ENCODE measurements around the gene PDE4D. TPM values are rescaled to one million over a fixed set of nuclear protein-coding genes. Genes with fewer than 3 reads are reported as not detected.

Gene PDE4D
- total RNA-seq, 1 donor from 2014 or later = 50.0 TPM

- peak overlapping the region; percentile 14 for H3K27ac Mint-ChIP-seq
- peaks cover 18% of the 10 kb centered on the region for H3K36me3 Mint-ChIP-seq
- peak overlapping the region; percentile 10 for H3K4me3 Mint-ChIP-seq
- peaks cover 10% of the 10 kb centered on the region for H3K9me3 Mint-ChIP-seq
- no peaks in the 10 kb centered on the region for H3K27me3 Mint-ChIP-seq
- no peak for DNase-seq (ENCODE audit: extremely low spot score, unreplicated experiment)
- peaks cover 32% of the 10 kb centered on the region for H3K4me1 Mint-ChIP-seq (ENCODE audit: unreplicated experiment)
- no peak for TF ChIP-seq CTCF (conservative IDR thresholded peaks at IDR 0.05)
Measured at GRCh38 chr5:59097712-59098111, 795.8 kb downstream of the PDE4D start.

GRCh38 chr5:59097116-59097515 is 796.4 kb downstream of the PDE4D start:
- Mint-ChIP-seq H3K4me3 (peak overlapping the region; percentile 23), H3K9me3 (peaks cover 10% of the 10 kb centered on the region), H3K27ac (peak overlapping the region; percentile 14), H3K4me1 (ENCODE audit: unreplicated experiment) (peaks cover 32% of the 10 kb centered on the region), H3K36me3 (peaks cover 18% of the 10 kb centered on the region), H3K27me3 (no peaks in the 10 kb centered on the region)
- no peak for DNase-seq (ENCODE audit: extremely low spot score, unreplicated experiment)
- no peak for TF ChIP-seq CTCF (conservative IDR thresholded peaks at IDR 0.05)

DNA sequence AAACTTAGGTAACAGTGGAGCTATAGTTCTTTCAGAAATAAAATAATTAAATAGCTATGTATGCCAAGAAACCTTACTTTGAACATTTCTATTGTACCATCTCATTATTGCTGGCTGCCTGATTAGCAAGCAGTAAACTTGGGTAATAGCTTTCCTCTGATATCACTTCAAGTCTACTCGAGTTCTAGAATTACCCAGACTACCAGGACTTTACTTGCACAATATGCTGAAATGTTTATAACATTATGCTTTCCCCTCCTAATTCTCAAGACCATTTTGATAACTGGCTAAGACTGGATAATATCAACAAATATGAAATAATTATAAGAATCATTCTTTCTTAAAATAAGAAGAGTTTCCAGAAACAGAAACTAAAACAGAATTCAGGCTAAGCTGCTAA is 798.0 kb downstream of the PDE4D start:
- H3K4me1 Mint-ChIP-seq (ENCODE audit: unreplicated experiment) = peaks cover 36% of the 10 kb centered on the region
- H3K27me3 Mint-ChIP-seq = no peaks in the 10 kb centered on the region
- peaks cover 18% of the 10 kb centered on the region for H3K36me3 Mint-ChIP-seq
- H3K9me3 Mint-ChIP-seq = peaks cover 10% of the 10 kb centered on the region
- no peak overlapping the region for H3K4me3 Mint-ChIP-seq
- no peak overlapping the region for H3K27ac Mint-ChIP-seq
- no peak for TF ChIP-seq CTCF (conservative IDR thresholded peaks at IDR 0.05)
- no peak for DNase-seq (ENCODE audit: extremely low spot score, unreplicated experiment)

- Mint-ChIP-seq H3K36me3 (peaks cover 12% of the 10 kb centered on the region), H3K9me3 (peaks cover 5% of the 10 kb centered on the region), H3K27me3 (no peaks in the 10 kb centered on the region), H3K4me3 (no peak overlapping the region), H3K27ac (no peak overlapping the region), H3K4me1 (ENCODE audit: unreplicated experiment) (peaks cover 41% of the 10 kb centered on the region)
- DNase-seq (ENCODE audit: extremely low spot score, unreplicated experiment) = no peak
- TF ChIP-seq CTCF (conservative IDR thresholded peaks at IDR 0.05) = no peak
Measured at GRCh38 chr5:59094864-59095263, 798.7 kb downstream of the PDE4D start.

DNA sequence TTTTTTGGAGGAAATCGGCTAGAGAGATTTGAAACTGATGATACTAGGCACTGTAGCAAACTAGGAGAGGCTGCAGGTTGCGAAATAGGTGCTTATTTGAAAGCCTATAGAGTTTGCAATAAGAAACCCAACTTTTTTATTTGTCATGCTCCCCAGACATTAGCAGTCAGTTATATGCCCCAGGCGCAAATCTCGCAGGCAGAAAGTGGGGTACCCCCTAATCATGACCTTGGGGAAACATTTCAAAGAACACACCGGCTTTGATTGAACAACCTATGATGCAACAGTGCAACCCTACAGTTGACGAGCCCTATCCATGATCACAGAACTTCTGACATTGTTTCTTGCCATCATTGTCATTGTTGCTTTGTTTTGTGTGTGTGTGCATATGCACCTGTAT is 800.2 kb downstream of the PDE4D start:
- DNase-seq (ENCODE audit: extremely low spot score, unreplicated experiment) = no peak
- Mint-ChIP-seq H3K9me3 (peaks cover 4% of the 10 kb centered on the region), H3K27me3 (no peaks in the 10 kb centered on the region), H3K4me1 (ENCODE audit: unreplicated experiment) (peaks cover 41% of the 10 kb centered on the region), H3K36me3 (peaks cover 8% of the 10 kb centered on the region), H3K4me3 (no peak overlapping the region), H3K27ac (no peak overlapping the region)
- no peak for TF ChIP-seq CTCF (conservative IDR thresholded peaks at IDR 0.05)

DNA sequence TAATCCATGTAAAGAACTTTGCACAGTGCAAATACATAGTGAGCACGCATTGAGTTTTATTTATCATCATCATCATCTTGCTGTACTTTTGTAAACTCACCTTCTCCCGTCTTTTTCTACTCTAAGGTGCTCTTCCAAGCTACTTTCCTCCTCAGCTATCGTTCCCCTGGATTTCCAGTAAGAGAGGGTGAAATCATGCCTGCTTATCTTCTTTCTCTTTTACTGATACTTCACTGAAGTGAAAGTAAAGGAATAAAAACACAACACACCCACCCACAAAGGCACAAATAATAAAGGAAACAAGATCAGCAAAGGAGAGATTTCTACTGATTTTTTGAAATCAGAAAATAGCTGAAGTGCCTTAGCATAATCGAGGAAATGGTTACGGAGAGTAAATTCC is 800.8 kb downstream of the PDE4D start:
- Mint-ChIP-seq H3K27me3 (no peaks in the 10 kb centered on the region), H3K4me1 (ENCODE audit: unreplicated experiment) (peaks cover 39% of the 10 kb centered on the region), H3K36me3 (peaks cover 10% of the 10 kb centered on the region), H3K27ac (no peak overlapping the region), H3K4me3 (peak overlapping the region; percentile 0), H3K9me3 (peaks cover 4% of the 10 kb centered on the region)
- TF ChIP-seq CTCF (conservative IDR thresholded peaks at IDR 0.05) = no peak
- DNase-seq (ENCODE audit: extremely low spot score, unreplicated experiment) = no peak

Measured in type B pancreatic cell (in vitro differentiated cells).